Naive thymus-derived CD4-positive, alpha-beta T cell (primary cell): ENCODE results near the gene B4GALT1. TPM values are rescaled to one million over a fixed set of nuclear protein-coding genes. Genes with fewer than 3 reads are reported as not detected.

Source experiments
- ATAC-seq: fragments of 150-1000 bp; cut with Tn5 transposase; 2 replicates; pipeline ENCODE4 v1.10.0; 2021; ENCODE audit warnings: mild to moderate bottlenecking, moderate library complexity
- CTCF ChIA-PET: fragments of 350-600 bp; sonication (Branson Sonifier 250); formaldehyde crosslinking; loops from one replicate; lab custom pipeline; 2021; ENCODE audit warnings: antibody characterized with exemption; lab: Charles Lee
- POLR2A ChIA-PET: fragments of 350-600 bp; sonication (Branson Sonifier 250); formaldehyde crosslinking; loops from one replicate; lab custom pipeline; 2021; ENCODE audit warnings: antibody characterized with exemption, inconsistent platforms; lab: Charles Lee
- DNase-seq, 9 donors: peaks; one replicate each; pipeline versions ENCODE4 v3.0.0 to v3.0.0-alpha.2; 2020 to 2022; ENCODE audit warnings: mixed read lengths in 1 of 9
- H3K27ac ChIP-seq: one replicate; pipeline ENCODE4 v1.7.0; 2013; ENCODE audit warnings: mild to moderate bottlenecking, low read depth, low read length, moderate library complexity
- H3K27me3 ChIP-seq, 2 donors: one replicate each; pipeline ENCODE4 v1.7.0; 2013; ENCODE audit warnings: low read length in 2 of 2, mild to moderate bottlenecking in 2 of 2, moderate library complexity in 2 of 2; ENCODE audit not compliant: control insufficient read depth in 2 of 2, insufficient read depth in 2 of 2
- H3K36me3 ChIP-seq, 3 experiments: 1 replicate in 2 of 3; 2 replicates in 1 of 3; pipeline ENCODE4 v1.7.0; 2013; ENCODE audit warnings: low read length in 3 of 3, mild to moderate bottlenecking in 3 of 3, moderate library complexity in 1 of 3; ENCODE audit not compliant: insufficient read depth in 3 of 3, control insufficient read depth in 2 of 3
- H3K4me1 ChIP-seq, 2 donors: one replicate each; pipeline ENCODE4 v1.7.0; 2013; ENCODE audit warnings: low read length in 2 of 2, mild to moderate bottlenecking in 2 of 2, moderate library complexity in 1 of 2; ENCODE audit not compliant: control insufficient read depth in 2 of 2, insufficient read depth in 2 of 2
- H3K4me3 ChIP-seq: 2 replicates; pipeline ENCODE4 v1.7.0; 2013; ENCODE audit warnings: mild to moderate bottlenecking, low read length
- H3K9me3 ChIP-seq, 3 experiments: 1 replicate in 2 of 3; 2 replicates in 1 of 3; pipeline ENCODE4 v1.7.0; 2013; ENCODE audit warnings: low read length in 3 of 3; ENCODE audit not compliant: control insufficient read depth in 2 of 3
- H3K27ac Mint-ChIP-seq, 9 donors: one replicate each; pipeline ENCODE4 v1.8.0; 2020 to 2022; ENCODE audit warnings: mixed read lengths in 9 of 9, mild to moderate bottlenecking in 8 of 9, moderate library complexity in 5 of 9, inconsistent platforms in 2 of 9
- H3K27me3 Mint-ChIP-seq, 5 donors: one replicate each; pipeline ENCODE4 v1.8.0; 2021 to 2022; ENCODE audit warnings: mixed read lengths in 5 of 5, mild to moderate bottlenecking in 1 of 5
- H3K36me3 Mint-ChIP-seq, 5 donors: one replicate each; pipeline ENCODE4 v1.8.0; 2020 to 2022; ENCODE audit warnings: mixed read lengths in 5 of 5, mild to moderate bottlenecking in 3 of 5, inconsistent platforms in 1 of 5
- H3K4me1 Mint-ChIP-seq, 7 donors: one replicate each; pipeline ENCODE4 v1.8.0; 2020 to 2022; ENCODE audit warnings: mixed read lengths in 7 of 7, mild to moderate bottlenecking in 3 of 7, inconsistent platforms in 1 of 7
- H3K4me3 Mint-ChIP-seq, 10 donors: one replicate each; pipeline ENCODE4 v1.8.0; 2020 to 2022; ENCODE audit warnings: mild to moderate bottlenecking in 10 of 10, mixed read lengths in 10 of 10, moderate library complexity in 6 of 10, inconsistent platforms in 2 of 10
- H3K9me3 Mint-ChIP-seq, 11 donors: one replicate each; pipeline ENCODE4 v1.8.0; 2020 to 2022; ENCODE audit warnings: mixed read lengths in 11 of 11, mild to moderate bottlenecking in 4 of 11, inconsistent platforms in 1 of 11, moderate library complexity in 1 of 11
- intact Hi-C, 2 donors: fragments of 100-400 bp; cut with micrococcal nuclease; formaldehyde crosslinking; loops; one replicate each; pipeline ENCODE4 v1.15.1; 2023
- polyA plus RNA-seq, 2 donors: library from polyadenylated mRNA; unstranded; fragments of 300-500 nt; fragmentation: Illumina TruSeq; gene quantifications; one replicate each; pipeline ENCODE4 v1.2.3, GENCODE V29; 2021
- total RNA-seq, 6 experiments: library from RNA in 5 of 6; stranded (reverse) in 5 of 6; gene quantifications; 1 replicate in 5 of 6; 2 replicates in 1 of 6; pipeline ENCODE4 v1.2.3 and lab custom pipeline; 2021 to 2026

The B4GALT1 gene
- total and polyA plus RNA-seq, 7 experiments from 2014 or later: 12.9 to 86.2 (median 41.3) TPM

- CTCF ChIA-PET: no interaction called here
- Histone ChIP-seq H3K4me3 (no peak overlapping the region), H3K27me3 (no peaks in the 10 kb centered on the region), H3K36me3 (no peaks in the 10 kb centered on the region), H3K9me3 (no peaks in the 10 kb centered on the region), H3K4me1 (no peaks in the 10 kb centered on the region), H3K27ac (no peak overlapping the region)
- intact Hi-C loops: no loop called here
- Mint-ChIP-seq H3K4me3 (no peak overlapping the region), H3K4me1 (peaks cover 0 to 5% (median 0%) of the 10 kb centered on the region in 7 donors), H3K27ac (peak overlapping the region in 2 of 9 donors; percentile 36 to 44), H3K9me3 (no peaks in the 10 kb centered on the region), H3K27me3 (peaks cover 0 to 23% (median 0%) of the 10 kb centered on the region in 5 donors), H3K36me3 (no peaks in the 10 kb centered on the region)
- DNase-seq (no peak), ATAC-seq (no peak)
- POLR2A ChIA-PET: no interaction called here
These were observed 18.3 kb upstream of the B4GALT1 start for GRCh38 chr9:33185406-33185805.

GRCh38 chr9:33184963-33185362 lies 17.8 kb upstream of the B4GALT1 start:
- no peak for DNase-seq
- Mint-ChIP-seq H3K4me3 (no peak overlapping the region), H3K27ac (peak overlapping the region in 1 of 9 donors; percentile 44), H3K36me3 (no peaks in the 10 kb centered on the region), H3K27me3 (peaks cover 0 to 27% (median 0%) of the 10 kb centered on the region in 5 donors), H3K9me3 (no peaks in the 10 kb centered on the region), H3K4me1 (peaks cover 0 to 5% (median 0%) of the 10 kb centered on the region in 7 donors)
- Histone ChIP-seq H3K4me3 (no peak overlapping the region), H3K36me3 (no peaks in the 10 kb centered on the region), H3K27ac (no peak overlapping the region), H3K4me1 (no peaks in the 10 kb centered on the region), H3K9me3 (no peaks in the 10 kb centered on the region), H3K27me3 (no peaks in the 10 kb centered on the region)
- POLR2A ChIA-PET: no interaction called here
- CTCF ChIA-PET: no interaction called here
- ATAC-seq: no peak
- intact Hi-C loops: no loop called here

GRCh38 chr9:33182519-33182918 lies 15.4 kb upstream of the B4GALT1 start:
- Mint-ChIP-seq H3K4me1 (peaks cover 0 to 5% (median 3%) of the 10 kb centered on the region in 7 donors), H3K9me3 (no peaks in the 10 kb centered on the region), H3K4me3 (no peak overlapping the region), H3K27me3 (peaks cover 0 to 35% (median 0%) of the 10 kb centered on the region in 5 donors), H3K36me3 (no peaks in the 10 kb centered on the region), H3K27ac (no peak overlapping the region)
- ChIA-PET POLR2A (no interaction called here), CTCF (no interaction called here)
- intact Hi-C loops: no loop called here
- H3K27ac ChIP-seq: no peak overlapping the region
- no peaks in the 10 kb centered on the region for H3K4me1 ChIP-seq
- no peaks in the 10 kb centered on the region for H3K9me3 ChIP-seq
- DNase-seq: no peak
- H3K36me3 ChIP-seq: no peaks in the 10 kb centered on the region
- no peak for ATAC-seq
- H3K4me3 ChIP-seq: no peak overlapping the region
- H3K27me3 ChIP-seq: no peaks in the 10 kb centered on the region

- no peak overlapping the region for H3K27ac ChIP-seq
- no peak overlapping the region for H3K4me3 ChIP-seq
- POLR2A ChIA-PET: interaction anchor here (1.2 kb wide), 1 partner anchor 62 kb away, joined by 3 read pairs; no protein-coding TSS in a partner anchor
- H3K36me3 ChIP-seq: no peaks in the 10 kb centered on the region
- peaks cover 0 to 35% (median 0%) of the 10 kb centered on the region in 5 donors for H3K27me3 Mint-ChIP-seq
- H3K4me1 ChIP-seq: no peaks in the 10 kb centered on the region
- ATAC-seq: no peak
- H3K27ac Mint-ChIP-seq: peak overlapping the region in 2 of 9 donors; percentile 10 to 28
- no peaks in the 10 kb centered on the region for H3K9me3 Mint-ChIP-seq
- no peak overlapping the region for H3K4me3 Mint-ChIP-seq
- H3K36me3 Mint-ChIP-seq: no peaks in the 10 kb centered on the region
- DNase-seq: no peak
- peaks cover 0 to 4% (median 3%) of the 10 kb centered on the region in 7 donors for H3K4me1 Mint-ChIP-seq
- intact Hi-C loops: no loop called here
- CTCF ChIA-PET: interaction anchor here (0.6 kb wide), 1 partner anchor 56 kb away, joined by 4 read pairs; no protein-coding TSS in a partner anchor
- no peaks in the 10 kb centered on the region for H3K27me3 ChIP-seq
- no peaks in the 10 kb centered on the region for H3K9me3 ChIP-seq
These were observed 13.5 kb upstream of the B4GALT1 start for GRCh38 chr9:33180526-33181184.

DNA sequence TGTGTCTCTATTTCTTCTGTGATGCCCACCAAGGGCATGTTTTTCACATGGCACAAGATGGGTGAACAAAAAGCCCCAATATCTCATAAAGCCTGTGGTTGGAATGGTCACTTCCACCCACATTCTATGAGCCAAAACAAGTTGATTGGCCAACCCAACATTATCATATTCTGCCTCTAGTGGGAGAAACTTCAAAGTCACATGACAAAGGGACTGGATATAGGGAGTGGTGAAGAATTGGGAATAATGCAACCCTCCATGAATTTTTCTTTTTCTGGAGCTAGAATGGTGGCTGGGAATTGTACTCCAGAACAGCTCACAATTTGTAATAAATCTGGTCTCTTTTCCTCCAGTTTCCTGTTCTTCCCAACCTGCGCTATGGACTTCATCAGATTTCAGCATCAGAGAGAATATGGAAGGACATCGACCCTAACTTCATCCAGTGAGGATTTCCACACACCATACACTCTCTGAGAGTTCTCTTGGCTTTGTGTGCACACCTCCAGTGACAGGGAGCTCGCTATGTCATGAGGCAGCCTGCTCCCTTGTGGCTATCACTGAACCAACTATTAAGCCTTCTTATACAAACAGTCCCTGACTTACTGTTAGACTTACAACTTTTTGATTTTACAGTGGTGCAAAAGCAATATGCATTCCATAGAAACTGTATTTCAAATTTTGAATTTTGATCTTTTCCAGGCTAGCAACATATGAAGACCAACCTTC lies 12.0 kb upstream of the B4GALT1 start:
- intact Hi-C loops: loop anchor here in 1 of 2 donors (1.0 to 2.0 kb wide), 2 partner anchors 46 to 98 kb away; no protein-coding TSS in a partner anchor
- Histone ChIP-seq H3K27me3 (no peaks in the 10 kb centered on the region), H3K27ac (no peak overlapping the region), H3K4me3 (no peak overlapping the region), H3K4me1 (no peaks in the 10 kb centered on the region), H3K9me3 (no peaks in the 10 kb centered on the region), H3K36me3 (no peaks in the 10 kb centered on the region)
- ChIA-PET CTCF (interaction anchor here (0.6 to 1.5 kb wide), 3 partner anchors 9 to 102 kb away, joined by 3 to 4 read pairs (median 3); no protein-coding TSS in a partner anchor), POLR2A (interaction anchor here (1.0 to 1.6 kb wide), 2 partner anchors 97 to 103 kb away, joined by 3 to 4 read pairs; partner anchors contain the start of gene SMU1)
- Mint-ChIP-seq H3K27ac (no peak overlapping the region), H3K27me3 (peaks cover 0 to 33% (median 0%) of the 10 kb centered on the region in 5 donors), H3K9me3 (no peaks in the 10 kb centered on the region), H3K36me3 (no peaks in the 10 kb centered on the region), H3K4me1 (peaks cover 0 to 4% (median 3%) of the 10 kb centered on the region in 7 donors), H3K4me3 (no peak overlapping the region)
- DNase-seq (peak in 3 of 9 donors; percentile 21 to 36 (median 27)), ATAC-seq (peak; percentile 66)

DNA sequence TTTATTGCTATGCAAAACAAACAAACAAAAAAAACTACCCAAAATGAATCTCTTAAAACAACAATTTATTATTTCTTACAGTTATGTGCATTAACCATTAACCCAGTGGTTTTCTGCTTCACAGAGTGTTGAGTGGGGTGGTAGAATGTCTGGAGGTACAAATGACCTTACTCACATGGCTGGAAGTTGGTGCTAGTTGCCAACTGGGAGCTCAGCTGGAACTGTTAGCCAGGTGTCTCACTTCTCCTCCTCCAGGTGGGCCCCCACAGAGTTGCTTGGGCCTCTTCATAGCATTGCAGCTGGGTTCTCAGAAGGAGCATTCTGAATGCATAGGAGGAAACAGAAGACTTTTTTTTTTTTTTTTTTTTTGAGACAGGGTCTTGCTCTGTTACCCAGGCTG lies 10.5 kb upstream of the B4GALT1 start:
- peaks cover 0 to 33% (median 0%) of the 10 kb centered on the region in 5 donors for H3K27me3 Mint-ChIP-seq
- CTCF ChIA-PET: no interaction called here
- ATAC-seq (no peak), DNase-seq (no peak)
- POLR2A ChIA-PET: interaction anchor here (1.0 kb wide), 1 partner anchor 33 kb away, joined by 4 read pairs; no protein-coding TSS in a partner anchor
- Histone ChIP-seq H3K27ac (no peak overlapping the region), H3K27me3 (no peaks in the 10 kb centered on the region), H3K9me3 (no peaks in the 10 kb centered on the region), H3K36me3 (no peaks in the 10 kb centered on the region), H3K4me1 (no peaks in the 10 kb centered on the region), H3K4me3 (no peak overlapping the region)
- no peak overlapping the region for H3K4me3 Mint-ChIP-seq
- H3K4me1 Mint-ChIP-seq: peaks cover 0 to 4% (median 3%) of the 10 kb centered on the region in 7 donors
- no peak overlapping the region for H3K27ac Mint-ChIP-seq
- H3K9me3 Mint-ChIP-seq: no peaks in the 10 kb centered on the region
- H3K36me3 Mint-ChIP-seq: no peaks in the 10 kb centered on the region
- intact Hi-C loops: loop anchor here in 1 of 2 donors (2.0 kb wide), 1 partner anchor 47 kb away; no protein-coding TSS in a partner anchor
